Liver (tissue), 2 donors: ENCODE measurements around the gene ADGRL4.

Experiments used
- YY1 ChIP-seq: IDR thresholded peaks from 2 replicates; pipeline ENCODE4 v1.6.1; 2016; ENCODE audit warnings: antibody characterized with exemption, mild to moderate bottlenecking
- TF ChIP-seq, protein P1 (sequence below): fragments of 150-350 bp; IDR thresholded peaks from 2 replicates; pipeline ENCODE4 v1.5.1; 2017; ENCODE audit warnings: improper control_type of control experiment, low read depth, low read length; ENCODE audit not compliant: missing input control
- donor health status: healthy.

DNA sequence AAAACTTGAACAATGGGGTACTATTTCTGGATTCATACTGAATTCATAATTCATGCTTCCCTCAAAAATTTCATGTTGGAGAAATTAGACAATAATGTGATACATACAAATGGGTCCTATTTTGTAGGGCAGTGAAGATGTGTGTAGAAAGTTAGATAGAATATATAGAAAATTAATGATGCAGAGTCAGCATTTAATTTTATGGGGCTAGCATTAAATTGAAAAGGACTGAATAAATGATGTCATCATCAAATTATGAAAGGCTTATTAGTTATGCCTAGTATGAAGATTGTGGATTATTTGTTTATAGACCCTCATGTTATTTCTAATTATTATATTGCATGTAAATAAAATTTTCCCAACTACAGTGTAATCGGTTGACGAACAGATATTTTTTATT, 119.1 kb downstream of the ADGRL4 start:
- TF ChIP-seq, protein P1, sequence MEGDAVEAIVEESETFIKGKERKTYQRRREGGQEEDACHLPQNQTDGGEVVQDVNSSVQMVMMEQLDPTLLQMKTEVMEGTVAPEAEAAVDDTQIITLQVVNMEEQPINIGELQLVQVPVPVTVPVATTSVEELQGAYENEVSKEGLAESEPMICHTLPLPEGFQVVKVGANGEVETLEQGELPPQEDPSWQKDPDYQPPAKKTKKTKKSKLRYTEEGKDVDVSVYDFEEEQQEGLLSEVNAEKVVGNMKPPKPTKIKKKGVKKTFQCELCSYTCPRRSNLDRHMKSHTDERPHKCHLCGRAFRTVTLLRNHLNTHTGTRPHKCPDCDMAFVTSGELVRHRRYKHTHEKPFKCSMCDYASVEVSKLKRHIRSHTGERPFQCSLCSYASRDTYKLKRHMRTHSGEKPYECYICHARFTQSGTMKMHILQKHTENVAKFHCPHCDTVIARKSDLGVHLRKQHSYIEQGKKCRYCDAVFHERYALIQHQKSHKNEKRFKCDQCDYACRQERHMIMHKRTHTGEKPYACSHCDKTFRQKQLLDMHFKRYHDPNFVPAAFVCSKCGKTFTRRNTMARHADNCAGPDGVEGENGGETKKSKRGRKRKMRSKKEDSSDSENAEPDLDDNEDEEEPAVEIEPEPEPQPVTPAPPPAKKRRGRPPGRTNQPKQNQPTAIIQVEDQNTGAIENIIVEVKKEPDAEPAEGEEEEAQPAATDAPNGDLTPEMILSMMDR, result no peak
- no peak for TF ChIP-seq YY1
